IMR-90 (cell line): ENCODE data around the gene NRSN1. TPM values are rescaled to one million over a fixed set of nuclear protein-coding genes. Genes with fewer than 3 reads are reported as not detected.

ENCODE experiments used
- ATAC-seq: fragments of 200-7000 bp; cut with Tn5 transposase; 2 replicates; pipeline ENCODE4 v1.9.1; 2020; ENCODE audit warnings: low read depth, mild to moderate bottlenecking, moderate library complexity
- BruUV-seq: library from RNA; stranded (reverse); fragments of 400-500 nt; replicated peaks from 2 replicates; lab custom pipeline; 2021; lab: Mats Ljungman, UMichigan
- CTCF ChIA-PET: fragments of 300-600 bp; formaldehyde crosslinking; extraction: SDS; loops from one replicate; lab custom pipeline; 2021; ENCODE audit warnings: antibody characterized with exemption; lab: Yijun Ruan, JAX
- POLR2A ChIA-PET: fragments of 300-600 bp; sonication (Branson Sonifier 250); formaldehyde crosslinking; loops from one replicate; lab custom pipeline; 2022; ENCODE audit warnings: antibody characterized with exemption; ENCODE audit not compliant: unreplicated experiment; lab: Charles Lee
- DNase-seq: peaks from one replicate; pipeline ENCODE4 v3.0.0; 2013
- H2AFZ ChIP-seq: replicated peaks from 2 replicates; pipeline ENCODE3; 2013; ENCODE audit warnings: low read length, mild to moderate bottlenecking; ENCODE audit not compliant: poor library complexity
- H2AK5ac ChIP-seq: 2 replicates; pipeline ENCODE4 v1.6.1; 2013; ENCODE audit warnings: low read depth, low read length, inconsistent platforms
- H2AK9ac ChIP-seq: replicated peaks from 2 replicates; pipeline ENCODE3; 2013; ENCODE audit warnings: mild to moderate bottlenecking, low read depth, low read length, moderate library complexity; ENCODE audit not compliant: poor library complexity
- H2BK120ac ChIP-seq: 2 replicates; pipeline ENCODE4 v1.6.1; 2013; ENCODE audit warnings: low read depth, low read length, inconsistent platforms
- H2BK15ac ChIP-seq: 3 replicates; pipeline ENCODE4 v1.6.1; 2013; ENCODE audit warnings: low read depth, low read length, inconsistent platforms
- H2BK20ac ChIP-seq: 2 replicates; pipeline ENCODE4 v1.6.1; 2013; ENCODE audit warnings: low read depth, mild to moderate bottlenecking, inconsistent platforms, low read length, moderate library complexity
- H2BK5ac ChIP-seq: 2 replicates; pipeline ENCODE4 v1.6.1; 2013; ENCODE audit warnings: mild to moderate bottlenecking, low read depth, low read length, inconsistent platforms; ENCODE audit not compliant: poor library complexity, severe bottlenecking
- H3K14ac ChIP-seq: replicated peaks from 2 replicates; pipeline ENCODE4 v1.6.1; 2013; ENCODE audit warnings: low read depth, low read length, inconsistent platforms
- H3K18ac ChIP-seq: 2 replicates; pipeline ENCODE4 v1.6.1; 2013; ENCODE audit warnings: low read depth, low read length, control low read depth
- H3K23ac ChIP-seq: 2 replicates; pipeline ENCODE4 v1.6.1; 2013; ENCODE audit warnings: low read depth, low read length, inconsistent platforms
- H3K27ac ChIP-seq: 2 replicates; pipeline ENCODE4 v1.5.1; 2013; ENCODE audit warnings: mild to moderate bottlenecking, control low read depth, low read length; ENCODE audit not compliant: insufficient read depth
- H3K27me3 ChIP-seq: 2 replicates; pipeline ENCODE4 v1.6.1; 2013; ENCODE audit warnings: low read length; ENCODE audit not compliant: control insufficient read depth, insufficient read depth
- H3K36me3 ChIP-seq: 2 replicates; pipeline ENCODE4 v1.6.1; 2013; ENCODE audit warnings: low read length, mixed read lengths; ENCODE audit not compliant: control insufficient read depth, insufficient read depth
- H3K4ac ChIP-seq: 2 replicates; pipeline ENCODE4 v1.6.1; 2013; ENCODE audit warnings: low read depth, low read length, inconsistent platforms
- H3K4me1 ChIP-seq: 2 replicates; pipeline ENCODE4 v1.6.1; 2013; ENCODE audit warnings: low read length, mixed read lengths; ENCODE audit not compliant: control insufficient read depth, insufficient read depth
- H3K4me2 ChIP-seq: 2 replicates; pipeline ENCODE4 v1.6.1; 2013; ENCODE audit warnings: low read depth, mild to moderate bottlenecking, control low read depth, low read length, moderate library complexity
- H3K4me3 ChIP-seq: 2 replicates; pipeline ENCODE4 v1.5.1; 2013; ENCODE audit warnings: low read depth, mild to moderate bottlenecking, control low read depth, low read length, moderate library complexity; ENCODE audit not compliant: insufficient read depth
- H3K56ac ChIP-seq: 2 replicates; pipeline ENCODE4 v1.6.1; 2013; ENCODE audit warnings: low read length, inconsistent platforms; ENCODE audit not compliant: insufficient read depth; ENCODE audit errors: extremely low read depth
- H3K79me1 ChIP-seq, 2 experiments: 2 replicates each; pipeline ENCODE4 v1.6.1; 2013; ENCODE audit warnings: low read length in 2 of 2, inconsistent platforms in 1 of 2, low read depth in 1 of 2
- H3K9ac ChIP-seq: 2 replicates; pipeline ENCODE4 v1.6.1; 2013; ENCODE audit warnings: low read depth, low read length, control low read depth
- H3K9me1 ChIP-seq: 2 replicates; pipeline ENCODE4 v1.6.1; 2013; ENCODE audit warnings: low read length, inconsistent platforms; ENCODE audit not compliant: insufficient read depth
- H3K9me3 ChIP-seq: 2 replicates; pipeline ENCODE4 v1.6.1; 2013; ENCODE audit warnings: low read length; ENCODE audit not compliant: control insufficient read depth, insufficient read depth
- H4K20me1 ChIP-seq: 2 replicates; pipeline ENCODE4 v1.6.1; 2013; ENCODE audit warnings: low read length, inconsistent platforms; ENCODE audit not compliant: insufficient read depth
- H4K5ac ChIP-seq: 2 replicates; pipeline ENCODE4 v1.6.1; 2013; ENCODE audit warnings: mild to moderate bottlenecking, low read depth, low read length, control low read depth
- H4K8ac ChIP-seq, 2 experiments: 2 replicates each; pipeline ENCODE4 v1.6.1; 2013; ENCODE audit warnings: low read depth in 2 of 2, low read length in 2 of 2, control low read depth in 1 of 2, inconsistent platforms in 1 of 2
- H4K91ac ChIP-seq: 2 replicates; pipeline ENCODE4 v1.6.1; 2013; ENCODE audit warnings: low read depth, low read length, inconsistent platforms; ENCODE audit not compliant: insufficient read depth
- BHLHE40 ChIP-seq: fragments of 150-350 bp; IDR thresholded peaks from 2 replicates; pipeline ENCODE4 v1.6.1; 2016; ENCODE audit warnings: mild to moderate bottlenecking, low read depth, low read length
- CEBPB ChIP-seq: IDR thresholded peaks from 2 replicates; pipeline ENCODE4 v1.6.1; 2012; ENCODE audit warnings: low read depth, low read length, improper control_type of control experiment
- CHD1 ChIP-seq: IDR thresholded peaks from 2 replicates; pipeline ENCODE4 v1.6.1; 2012; ENCODE audit warnings: low read depth, low read length, improper control_type of control experiment
- CTCF ChIP-seq: conservative IDR thresholded peaks from 2 replicates; pipeline ENCODE4 v1.5.1; 2012; ENCODE audit warnings: mild to moderate bottlenecking, low read depth, low read length, improper control_type of control experiment
- ELK1 ChIP-seq: fragments of 150-350 bp; IDR thresholded peaks from 2 replicates; pipeline ENCODE4 v1.6.1; 2016; ENCODE audit warnings: low read depth, mild to moderate bottlenecking, low read length, moderate library complexity, borderline replicate concordance
- FOS ChIP-seq: fragments of 150-350 bp; IDR thresholded peaks from 2 replicates; pipeline ENCODE4 v1.6.1; 2016; ENCODE audit warnings: low read depth, low read length
- MAFK ChIP-seq: IDR thresholded peaks from 2 replicates; pipeline ENCODE4 v1.6.1; 2012; ENCODE audit warnings: low read depth, low read length, improper control_type of control experiment
- MAZ ChIP-seq: IDR thresholded peaks from 2 replicates; pipeline ENCODE4 v1.6.1; 2012; ENCODE audit warnings: low read depth, mild to moderate bottlenecking, low read length, improper control_type of control experiment, moderate library complexity, borderline replicate concordance
- MXI1 ChIP-seq: IDR thresholded peaks from 2 replicates; pipeline ENCODE4 v1.6.1; 2012; ENCODE audit warnings: low read depth, mild to moderate bottlenecking, low read length, moderate library complexity, borderline replicate concordance
- NFE2L2 ChIP-seq: fragments of 150-350 bp; IDR thresholded peaks from 2 replicates; pipeline ENCODE4 v1.6.1; 2016; ENCODE audit warnings: low read depth, mild to moderate bottlenecking, low read length
- POLR2A ChIP-seq: IDR thresholded peaks from 2 replicates; pipeline ENCODE4 v1.6.1; 2012; ENCODE audit warnings: mild to moderate bottlenecking, low read depth, low read length
- RAD21 ChIP-seq: IDR thresholded peaks from 2 replicates; pipeline ENCODE4 v1.6.1; 2012; ENCODE audit warnings: low read length, improper control_type of control experiment
- RCOR1 ChIP-seq: IDR thresholded peaks from 2 replicates; pipeline ENCODE4 v1.6.1; 2012; ENCODE audit warnings: mild to moderate bottlenecking, low read length, improper control_type of control experiment; ENCODE audit not compliant: insufficient replicate concordance
- RFX5 ChIP-seq: IDR thresholded peaks from 2 replicates; pipeline ENCODE4 v1.8.0; 2012; ENCODE audit warnings: low read depth, mild to moderate bottlenecking, low read length, moderate library complexity
- SMC3 ChIP-seq: fragments of 150-350 bp; IDR thresholded peaks from 2 replicates; pipeline ENCODE4 v1.6.1; 2016; ENCODE audit warnings: low read depth, mild to moderate bottlenecking, antibody characterized with exemption, low read length, moderate library complexity
- USF2 ChIP-seq: fragments of 150-350 bp; IDR thresholded peaks from 2 replicates; pipeline ENCODE4 v1.6.1; 2017; ENCODE audit warnings: mild to moderate bottlenecking, antibody characterized with exemption, low read length, low read depth
- WGBS, 2 experiments: methylation state at CpG; one replicate each; pipeline versions ENCODE4 v1.1.5 to v1.1.7; 2013; ENCODE audit warnings: missing lambda C conversion rate in 2 of 2; ENCODE audit not compliant: insufficient read length in 1 of 2; ENCODE audit errors: extremely low coverage in 2 of 2; 5-methylcytosine and 5-hydroxymethylcytosine counted together
- dilution Hi-C: fragments of 300-500 bp; cut with HindIII; formaldehyde crosslinking; loops from one replicate; pipeline ENCODE4 v1.14.3; 2018; ENCODE audit warnings: low sequenced_read_pairs; ENCODE audit not compliant: unreplicated experiment
- in situ Hi-C: fragments of 300-500 bp; cut with MboI; formaldehyde crosslinking; loops from 3 replicates; pipeline ENCODE4 v1.14.3; 2019; ENCODE audit warnings: low sequenced_read_pairs, inconsistent platforms, mixed read lengths
- intact Hi-C: fragments of 100-400 bp; cut with micrococcal nuclease; formaldehyde crosslinking; loops from 2 replicates; pipeline ENCODE4 v1.10.0; 2022
- polyA plus RNA-seq, 3 experiments: library from polyadenylated mRNA; depleted of rRNA; stranded (reverse); fragments of >200 nt; gene quantifications; 2 replicates each; pipeline ENCODE4 v1.2.3, GENCODE V29; 2012; ENCODE audit warnings: low replicate concordance in 1 of 3
- total RNA-seq: library from RNA; depleted of rRNA; stranded (reverse); fragments of >200 nt; gene quantifications from 2 replicates; pipeline ENCODE4 v1.2.3, GENCODE V29; 2012

Gene NRSN1
- total and polyA plus RNA-seq, 2 of the 4 experiments (the other 2 are of a cell fraction) = not detected

- H3K14ac ChIP-seq = no peak overlapping the region
- H2AK5ac ChIP-seq = no peak overlapping the region
- POLR2A ChIA-PET = no interaction called here
- no peak overlapping the region for H2AFZ ChIP-seq
- H3K18ac ChIP-seq = no peak overlapping the region
- no peaks in the 10 kb centered on the region for H3K9me1 ChIP-seq
- no peak overlapping the region for H2BK5ac ChIP-seq
- H3K23ac ChIP-seq = no peak overlapping the region
- BruUV-seq = no TSS peak
- no peaks in the 10 kb centered on the region for H3K4me1 ChIP-seq
- no peak overlapping the region for H4K8ac ChIP-seq
- H3K9me3 ChIP-seq = peaks cover 12% of the 10 kb centered on the region; the same call in 1 of the 2 replicates
- TF ChIP-seq NFE2L2 (no peak), FOS (no peak), USF2 (no peak), CEBPB (no peak), MAFK (no peak), POLR2A (no peak), ELK1 (no peak), RCOR1 (no peak), CHD1 (no peak), CTCF (no peak), MAZ (no peak), MXI1 (no peak), BHLHE40 (no peak), RFX5 (no peak), RAD21 (no peak), SMC3 (no peak)
- no peak for DNase-seq
- intact Hi-C loops = no loop called here
- H3K27me3 ChIP-seq = no peaks in the 10 kb centered on the region
- ATAC-seq = no peak
- H3K36me3 ChIP-seq = no peaks in the 10 kb centered on the region
- H2BK20ac ChIP-seq = no peak overlapping the region
- no peak overlapping the region for H3K4me2 ChIP-seq
- no peak overlapping the region for H3K56ac ChIP-seq
- CTCF ChIA-PET = no interaction called here
- H3K79me1 ChIP-seq = no peaks in the 10 kb centered on the region
- no peaks in the 10 kb centered on the region for H4K20me1 ChIP-seq
- no peak overlapping the region for H3K4me3 ChIP-seq
- H2BK15ac ChIP-seq = no peak overlapping the region
- in situ Hi-C loops = no loop called here
- dilution Hi-C loops = no loop called here
- no CpG with 5 or more reads among the region's 1 CpG for WGBS, 2 experiments
- H4K91ac ChIP-seq = no peak overlapping the region
- H3K9ac ChIP-seq = no peak overlapping the region
- no peak overlapping the region for H3K4ac ChIP-seq
- H2AK9ac ChIP-seq = no peak overlapping the region
- no peak overlapping the region for H3K27ac ChIP-seq
- no peak overlapping the region for H2BK120ac ChIP-seq
- no peak overlapping the region for H4K5ac ChIP-seq
Observed at GRCh38 chr6:24152014-24152413, 26.0 kb downstream of the NRSN1 start.
